Ovary (tissue), 9 donors: ENCODE results near the gene SCUBE3. TPM values are rescaled to one million over a fixed set of nuclear protein-coding genes. Genes with fewer than 3 reads are reported as not detected.

ENCODE experiments used
- DNase-seq, 5 donors: peaks; one replicate each; pipeline ENCODE4 v3.0.0-alpha.2; 2019 to 2020
- H3K27ac ChIP-seq, 2 donors: fragments of 200-600 bp; one replicate each; pipeline versions ENCODE4 v1.5.1 to v1.8.0; 2019 to 2022
- H3K27me3 ChIP-seq: fragments of 200-600 bp; one replicate; pipeline ENCODE4 v1.8.0; 2022
- H3K36me3 ChIP-seq: fragments of 200-600 bp; sonication (generic); one replicate; pipeline ENCODE4 v1.5.1; 2019
- H3K4me1 ChIP-seq: one replicate; pipeline ENCODE4 v1.8.1; 2013; ENCODE audit warnings: mild to moderate bottlenecking, moderate library complexity; ENCODE audit not compliant: insufficient read depth
- H3K4me3 ChIP-seq: fragments of 200-600 bp; sonication (generic); one replicate; pipeline ENCODE4 v1.5.1; 2017
- H3K9me3 ChIP-seq, 2 donors: fragments of 200-600 bp in 1 of 2; sonication (generic) in 1 of 2; one replicate each; pipeline versions ENCODE4 v1.5.1 to v1.8.1; 2013 to 2019; ENCODE audit warnings: mild to moderate bottlenecking in 1 of 2, moderate library complexity in 1 of 2
- EP300 ChIP-seq: sonication (generic); formaldehyde crosslinking; IDR thresholded peaks from one replicate; pipeline ENCODE4 v1.6.1; 2017; ENCODE audit warnings: antibody characterized with exemption
- POLR2A ChIP-seq: fragments of 450-650 bp; IDR thresholded peaks from one replicate; pipeline ENCODE4 v1.6.1; 2017; ENCODE audit warnings: antibody characterized with exemption, mild to moderate bottlenecking, moderate library complexity
- WGBS, 3 donors: extraction: QIAGEN DNeasy Blood & Tissue Kit in 1 of 3; methylation state at CpG; one replicate each; pipeline versions ENCODE4 v1.1.5 to v1.1.7; 2013 to 2017; 5-methylcytosine and 5-hydroxymethylcytosine counted together
- intact Hi-C, 4 donors: fragments of 100-400 bp; cut with DNase I; formaldehyde crosslinking; loops; one replicate each; pipeline versions ENCODE4 v1.11.0 to v1.15.1; 2022 to 2023
- polyA plus RNA-seq, 2 donors: library from polyadenylated mRNA; stranded (reverse); fragments of 200-250 nt in 1 of 2; fragments of 350-450 nt in 1 of 2; fragmentation: Illumina TruSeq in 1 of 2; extraction: RNeasy Lipid Tissue Mini Kit (QIAGEN cat#74804) in 1 of 2; gene quantifications; one replicate each; pipeline ENCODE4 v1.2.3, GENCODE V29; 2013 to 2014
- total RNA-seq, 7 donors: library from RNA; depleted of rRNA in 2 of 7; stranded (reverse); fragments of >200 nt in 2 of 7; fragmentation: NEBNext Ultra II Directional in 3 of 7; extraction: Animal tissue kit (Norgen Biotek cat#: 25700) in 3 of 7; gene quantifications; one replicate each; pipeline versions ENCODE4 v1.1.0 to v1.2.4, GENCODE V29; 2016 to 2023
- TF ChIP-seq, protein P1 (sequence below), 3 donors: fragments of 450-650 bp in 2 of 3; fragments of 200-600 bp in 1 of 3; IDR thresholded peaks; one replicate each; pipeline versions ENCODE4 v1.5.1 to v1.8.0; 2016 to 2022; ENCODE audit warnings: antibody characterized with exemption in 3 of 3, mild to moderate bottlenecking in 1 of 3
- donor health status: DM: no; HTN: no; CAD: no; lungs with moderate emphysema.
- donor health status: DM: no; HTN: no; CAD: no.
- donor health status: Bipolar disorder and iron deficiency.
- donor health status: DM: yes; HTN: yes; CAD: no.
- donor health status: DM: no; HTN: no; CAD: no.
- donor health status: DM: yes; HTN: yes; CAD: no.

The SCUBE3 gene
- total and polyA plus RNA-seq, 9 donors: 0.08 to 3.1 (median 0.18) TPM; not detected in 1

DNA sequence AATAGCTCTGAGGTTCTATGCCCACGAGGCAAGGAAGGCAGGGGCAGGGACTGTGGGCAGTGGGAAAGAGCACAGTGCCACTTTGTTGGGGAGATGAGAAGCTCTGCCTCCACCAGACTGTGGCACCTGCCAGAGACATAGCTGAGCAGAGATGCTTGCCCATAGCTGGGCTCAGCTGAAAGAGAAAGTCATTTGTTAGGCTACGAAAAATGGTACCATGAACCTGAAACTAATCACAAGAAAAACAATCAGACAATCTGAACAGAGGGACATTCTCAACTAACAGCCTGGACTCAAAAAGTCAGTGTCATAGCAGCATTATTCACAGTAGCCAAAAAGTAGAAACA, 39.7 kb upstream of the SCUBE3 start:
- 75 to 87% (median 82%) methylated on average over 2 of the region's 2 CpGs for WGBS, 3 donors
- intact Hi-C loops: no loop called here
- TF ChIP-seq, protein P1, sequence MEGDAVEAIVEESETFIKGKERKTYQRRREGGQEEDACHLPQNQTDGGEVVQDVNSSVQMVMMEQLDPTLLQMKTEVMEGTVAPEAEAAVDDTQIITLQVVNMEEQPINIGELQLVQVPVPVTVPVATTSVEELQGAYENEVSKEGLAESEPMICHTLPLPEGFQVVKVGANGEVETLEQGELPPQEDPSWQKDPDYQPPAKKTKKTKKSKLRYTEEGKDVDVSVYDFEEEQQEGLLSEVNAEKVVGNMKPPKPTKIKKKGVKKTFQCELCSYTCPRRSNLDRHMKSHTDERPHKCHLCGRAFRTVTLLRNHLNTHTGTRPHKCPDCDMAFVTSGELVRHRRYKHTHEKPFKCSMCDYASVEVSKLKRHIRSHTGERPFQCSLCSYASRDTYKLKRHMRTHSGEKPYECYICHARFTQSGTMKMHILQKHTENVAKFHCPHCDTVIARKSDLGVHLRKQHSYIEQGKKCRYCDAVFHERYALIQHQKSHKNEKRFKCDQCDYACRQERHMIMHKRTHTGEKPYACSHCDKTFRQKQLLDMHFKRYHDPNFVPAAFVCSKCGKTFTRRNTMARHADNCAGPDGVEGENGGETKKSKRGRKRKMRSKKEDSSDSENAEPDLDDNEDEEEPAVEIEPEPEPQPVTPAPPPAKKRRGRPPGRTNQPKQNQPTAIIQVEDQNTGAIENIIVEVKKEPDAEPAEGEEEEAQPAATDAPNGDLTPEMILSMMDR (IDR thresholded peaks at IDR 0.05): no peak
- no peak for TF ChIP-seq POLR2A
- Histone ChIP-seq H3K9me3 (no peaks in the 10 kb centered on the region), H3K27me3 (no peaks in the 10 kb centered on the region), H3K4me3 (no peak overlapping the region), H3K36me3 (no peaks in the 10 kb centered on the region), H3K27ac (no peak overlapping the region), H3K4me1 (no peaks in the 10 kb centered on the region)
- no peak for DNase-seq

DNA sequence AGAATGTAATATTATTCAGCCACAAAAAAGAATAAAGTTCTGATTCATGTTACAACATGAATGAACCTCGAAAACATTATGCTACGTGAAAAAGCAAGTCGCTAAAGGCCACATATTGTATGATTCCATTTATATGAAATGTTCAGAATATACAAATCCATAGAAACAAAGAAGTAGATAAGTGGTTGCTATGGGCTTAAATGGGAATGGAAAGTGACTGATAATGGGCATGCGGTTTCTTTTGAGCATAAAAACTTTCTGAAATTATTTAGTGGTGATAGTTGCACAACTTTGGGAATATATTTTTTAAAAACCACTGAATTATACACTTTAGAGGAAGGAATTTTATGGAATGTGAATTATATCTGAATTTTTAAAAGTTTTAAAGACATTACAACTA, 39.3 kb upstream of the SCUBE3 start:
- Histone ChIP-seq H3K27ac (no peak overlapping the region), H3K27me3 (no peaks in the 10 kb centered on the region), H3K36me3 (no peaks in the 10 kb centered on the region), H3K4me3 (no peak overlapping the region), H3K4me1 (no peaks in the 10 kb centered on the region), H3K9me3 (no peaks in the 10 kb centered on the region)
- WGBS, 3 donors: 93 to 96% (median 95%) methylated on average over 4 of the region's 4 CpGs
- no peak for TF ChIP-seq POLR2A
- no peak for TF ChIP-seq EP300
- TF ChIP-seq, protein P1 (IDR thresholded peaks at IDR 0.05): no peak
- intact Hi-C loops: no loop called here
- no peak for DNase-seq

DNA sequence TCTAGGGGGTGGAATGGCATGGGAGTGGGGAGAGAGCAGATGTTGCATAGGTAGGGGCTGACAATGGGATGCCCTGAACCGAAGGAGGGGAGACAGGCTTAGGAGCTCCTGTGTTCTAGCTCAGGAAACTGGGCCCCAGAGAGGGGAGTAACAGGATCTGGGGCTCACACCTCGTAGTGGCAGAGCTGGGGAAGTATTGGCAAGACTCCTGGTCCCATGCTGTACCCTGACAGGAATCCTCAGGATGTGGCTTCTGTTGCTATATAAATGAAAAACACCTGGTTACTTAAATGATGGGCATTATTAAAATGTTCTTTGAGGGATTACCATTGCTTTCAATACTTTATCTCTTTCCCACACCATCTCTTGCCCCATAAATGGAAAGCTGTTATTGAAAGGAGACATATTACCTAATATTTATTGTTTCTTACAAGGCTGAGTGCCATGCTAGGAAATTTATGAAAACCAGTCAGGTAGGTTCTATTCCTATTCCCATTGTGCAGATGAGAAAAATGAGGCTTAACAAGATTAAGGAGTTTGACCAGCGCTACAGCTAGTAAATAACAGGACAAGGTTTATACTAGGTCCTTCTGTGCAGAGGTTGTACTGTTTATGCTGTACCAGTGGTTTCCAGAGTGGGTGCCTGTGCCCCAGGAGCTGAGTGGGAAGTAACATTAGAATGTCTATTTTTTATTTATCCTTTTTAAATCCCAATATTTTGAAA, 37.3 kb upstream of the SCUBE3 start:
- Histone ChIP-seq H3K27ac (no peak overlapping the region), H3K4me3 (no peak overlapping the region), H3K27me3 (no peaks in the 10 kb centered on the region), H3K36me3 (no peaks in the 10 kb centered on the region), H3K9me3 (no peaks in the 10 kb centered on the region), H3K4me1 (no peaks in the 10 kb centered on the region)
- no peak for DNase-seq
- intact Hi-C loops: no loop called here
- WGBS, 3 donors: 78 to 83% (median 79%) methylated on average over 3 of the region's 3 CpGs
- no peak for TF ChIP-seq POLR2A
- TF ChIP-seq, protein P1 (IDR thresholded peaks at IDR 0.05): no peak
- TF ChIP-seq EP300: no peak

DNA sequence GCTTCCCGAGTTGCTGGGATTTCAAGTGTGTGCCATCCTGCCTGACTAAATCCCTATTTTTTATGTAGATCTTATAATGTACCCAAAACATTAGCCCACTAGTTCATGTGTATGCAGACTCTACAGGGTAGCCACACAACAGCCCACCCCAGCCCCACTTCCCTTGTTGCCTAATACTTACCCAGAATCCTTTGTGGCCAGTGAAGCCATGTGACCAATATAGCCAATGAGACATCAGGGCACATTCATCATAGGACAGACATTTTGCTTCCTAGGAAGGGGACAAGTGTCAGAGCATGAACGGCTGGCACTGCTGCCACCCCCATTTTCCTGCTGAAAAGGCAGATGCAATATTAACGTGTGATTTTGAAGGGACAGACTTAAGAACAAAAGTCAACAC, 36.6 kb upstream of the SCUBE3 start:
- intact Hi-C loops: no loop called here
- no peak overlapping the region for H3K27ac ChIP-seq
- H3K36me3 ChIP-seq: no peaks in the 10 kb centered on the region
- H3K9me3 ChIP-seq: no peaks in the 10 kb centered on the region
- WGBS, 3 donors: 57 to 76% (median 63%) methylated on average over 3 of the region's 3 CpGs
- H3K4me1 ChIP-seq: peaks cover 3% of the 10 kb centered on the region
- no peak overlapping the region for H3K4me3 ChIP-seq
- no peak for DNase-seq
- TF ChIP-seq, protein P1 (IDR thresholded peaks at IDR 0.05): no peak
- TF ChIP-seq POLR2A (no peak), EP300 (no peak)
- H3K27me3 ChIP-seq: no peaks in the 10 kb centered on the region
